Activated naive CD8-positive, alpha-beta T cell (primary cell): ENCODE results near the gene CALB2.

Source experiments
- H3K27ac Mint-ChIP-seq: one replicate; pipeline ENCODE4 v1.8.0; 2021; ENCODE audit warnings: mixed read lengths
- H3K27me3 Mint-ChIP-seq: one replicate; pipeline ENCODE4 v1.8.0; 2021; ENCODE audit warnings: mixed read lengths
- H3K36me3 Mint-ChIP-seq: one replicate; pipeline ENCODE4 v1.8.0; 2021; ENCODE audit warnings: mixed read lengths
- H3K4me1 Mint-ChIP-seq: one replicate; pipeline ENCODE4 v1.8.0; 2021; ENCODE audit warnings: low read depth, mixed read lengths
- H3K4me3 Mint-ChIP-seq: one replicate; pipeline ENCODE4 v1.8.0; 2021; ENCODE audit warnings: mild to moderate bottlenecking, mixed read lengths
- H3K9me3 Mint-ChIP-seq: one replicate; pipeline ENCODE4 v1.8.0; 2021; ENCODE audit warnings: low read depth, mixed read lengths

Gene CALB2

DNA sequence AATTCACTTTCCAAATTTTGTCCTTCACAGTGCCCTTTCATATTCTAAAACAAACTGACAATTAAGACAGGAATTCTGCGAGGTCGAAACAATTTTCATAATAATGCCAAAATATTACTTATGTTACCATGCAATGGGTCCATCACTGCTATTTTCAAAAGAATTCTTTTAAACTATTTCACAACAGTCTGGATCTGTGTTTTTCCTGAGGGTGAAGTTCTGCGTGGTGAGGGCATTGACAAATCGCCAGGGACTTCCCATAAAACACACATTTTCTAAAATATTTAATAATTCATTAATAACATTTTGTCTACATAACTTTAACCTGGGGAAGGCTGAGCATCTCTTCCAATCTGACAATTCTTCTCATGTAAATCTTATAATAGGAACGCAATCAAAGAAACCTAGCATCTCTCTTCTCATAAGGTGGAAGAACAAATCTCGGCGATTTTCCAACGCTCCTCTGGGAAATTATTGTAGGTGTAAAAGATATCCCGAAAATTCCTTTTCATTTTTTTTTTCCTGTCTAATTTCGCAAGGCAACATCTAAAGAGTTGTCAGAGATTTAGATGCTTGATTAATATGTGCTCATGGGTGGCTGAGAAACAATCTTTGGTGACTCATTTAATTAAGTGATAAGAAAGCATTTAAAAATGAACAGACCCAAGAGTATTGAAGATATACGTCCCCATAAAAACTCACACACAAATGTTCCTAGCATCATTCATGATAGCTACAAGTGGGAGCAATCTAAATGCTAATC is 41.5 kb downstream of the CALB2 start:
- Mint-ChIP-seq H3K9me3 (no peaks in the 10 kb centered on the region), H3K27ac (no peak overlapping the region), H3K36me3 (no peaks in the 10 kb centered on the region), H3K4me1 (no peaks in the 10 kb centered on the region), H3K27me3 (peaks cover 7% of the 10 kb centered on the region), H3K4me3 (no peak overlapping the region)

DNA sequence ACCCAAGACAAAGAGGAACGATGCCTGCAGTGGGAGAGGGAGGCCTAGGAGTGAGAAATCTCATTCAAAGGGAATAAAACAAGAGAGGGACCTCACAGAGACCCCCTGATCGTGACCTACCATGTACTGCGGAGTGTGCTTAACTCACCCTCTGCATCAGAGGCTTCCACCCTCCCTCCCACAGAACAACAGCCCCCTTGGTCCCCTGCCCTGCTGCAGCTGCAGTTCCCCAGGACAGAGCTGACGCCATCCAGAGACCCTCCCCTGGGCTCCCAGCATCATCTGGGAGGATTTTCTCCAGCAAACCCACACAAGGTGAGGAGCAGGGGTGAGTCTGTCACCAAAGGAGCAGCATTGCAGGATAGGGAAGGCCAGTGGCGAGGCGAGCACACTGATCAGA is 43.5 kb downstream of the CALB2 start:
- Mint-ChIP-seq H3K27ac (no peak overlapping the region), H3K36me3 (no peaks in the 10 kb centered on the region), H3K4me3 (no peak overlapping the region), H3K27me3 (peaks cover 7% of the 10 kb centered on the region), H3K4me1 (peaks cover 6% of the 10 kb centered on the region), H3K9me3 (no peaks in the 10 kb centered on the region)

GRCh38 chr16:71402674-71403073 is 44.2 kb downstream of the CALB2 start:
- no peak overlapping the region for H3K27ac Mint-ChIP-seq
- peaks cover 6% of the 10 kb centered on the region for H3K4me1 Mint-ChIP-seq
- H3K4me3 Mint-ChIP-seq, result no peak overlapping the region
- no peaks in the 10 kb centered on the region for H3K36me3 Mint-ChIP-seq
- peaks cover 8% of the 10 kb centered on the region for H3K27me3 Mint-ChIP-seq
- no peaks in the 10 kb centered on the region for H3K9me3 Mint-ChIP-seq

DNA sequence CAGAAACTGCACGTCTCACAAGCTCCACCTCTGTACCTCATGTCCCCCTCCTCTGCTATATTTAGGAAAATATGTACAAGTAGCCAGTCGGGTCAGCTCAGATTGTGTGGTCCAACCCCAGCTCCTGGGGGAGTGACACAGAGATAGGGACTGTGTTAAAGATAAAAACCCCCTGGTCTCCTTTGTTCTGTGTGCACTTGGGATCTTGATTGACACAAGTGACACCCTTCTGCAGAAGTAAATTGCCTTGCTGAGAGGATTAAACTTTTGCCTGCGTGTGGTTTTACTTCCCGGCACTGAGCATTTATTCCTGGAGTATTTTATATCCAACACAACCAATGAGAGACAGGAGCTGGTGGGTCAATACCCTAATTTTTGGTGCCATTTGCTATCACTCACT is 45.8 kb downstream of the CALB2 start:
- peaks cover 9% of the 10 kb centered on the region for H3K4me1 Mint-ChIP-seq
- H3K9me3 Mint-ChIP-seq, result no peaks in the 10 kb centered on the region
- H3K36me3 Mint-ChIP-seq, result no peaks in the 10 kb centered on the region
- H3K27me3 Mint-ChIP-seq, result peaks cover 10% of the 10 kb centered on the region
- H3K27ac Mint-ChIP-seq, result no peak overlapping the region
- no peak overlapping the region for H3K4me3 Mint-ChIP-seq

GRCh38 chr16:71406316-71406715 is 47.8 kb downstream of the CALB2 start:
- H3K4me3 Mint-ChIP-seq, result no peak overlapping the region
- H3K27ac Mint-ChIP-seq, result no peak overlapping the region
- peaks cover 12% of the 10 kb centered on the region for H3K27me3 Mint-ChIP-seq
- H3K9me3 Mint-ChIP-seq, result no peaks in the 10 kb centered on the region
- H3K36me3 Mint-ChIP-seq, result no peaks in the 10 kb centered on the region
- peaks cover 9% of the 10 kb centered on the region for H3K4me1 Mint-ChIP-seq

DNA sequence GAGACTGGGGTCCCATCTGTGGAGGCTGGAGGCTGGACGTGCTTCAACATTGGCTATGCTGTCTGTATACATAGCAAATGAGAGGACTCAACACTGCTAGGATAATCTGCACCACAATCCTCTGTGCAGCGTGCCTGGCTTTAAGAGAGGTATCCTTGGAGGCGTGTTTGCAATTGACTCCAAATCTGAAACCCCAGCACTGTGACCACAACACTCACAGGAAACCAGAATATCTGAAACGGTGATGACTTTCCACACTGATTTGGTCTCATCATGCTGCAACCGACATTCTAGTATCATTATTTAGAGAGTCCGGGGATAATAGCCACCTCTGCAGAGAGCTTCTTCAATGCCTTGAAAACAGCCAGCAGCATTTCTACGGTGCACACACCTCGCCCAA is 48.2 kb downstream of the CALB2 start:
- Mint-ChIP-seq H3K27me3 (peaks cover 10% of the 10 kb centered on the region), H3K4me1 (peaks cover 9% of the 10 kb centered on the region), H3K9me3 (no peaks in the 10 kb centered on the region), H3K27ac (no peak overlapping the region), H3K36me3 (no peaks in the 10 kb centered on the region), H3K4me3 (no peak overlapping the region)

DNA sequence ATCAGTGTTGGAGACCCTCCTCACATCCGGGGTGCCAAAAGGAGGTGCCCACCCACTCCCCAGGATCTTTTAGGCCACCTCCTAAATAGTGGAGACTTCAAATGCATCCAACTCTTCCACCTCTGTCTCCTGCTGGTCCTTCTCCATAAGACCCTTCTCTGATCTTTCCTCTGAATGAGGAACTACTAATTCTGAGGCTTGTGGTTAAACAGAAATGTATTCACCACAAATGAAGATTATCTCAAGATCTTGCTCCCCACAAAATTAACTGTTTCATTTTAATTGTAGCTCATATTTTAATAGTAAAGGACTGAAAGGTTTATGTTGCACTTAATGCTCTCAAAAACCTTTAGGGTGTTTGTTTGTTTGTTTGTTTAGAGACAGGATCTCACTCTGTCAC is 49.2 kb downstream of the CALB2 start:
- H3K27me3 Mint-ChIP-seq, result peaks cover 11% of the 10 kb centered on the region
- no peak overlapping the region for H3K4me3 Mint-ChIP-seq
- peaks cover 9% of the 10 kb centered on the region for H3K4me1 Mint-ChIP-seq

GRCh38 chr16:71408536-71408935 is 50.0 kb downstream of the CALB2 start:
- H3K27me3 Mint-ChIP-seq, result peaks cover 14% of the 10 kb centered on the region
- no peaks in the 10 kb centered on the region for H3K36me3 Mint-ChIP-seq
- no peak overlapping the region for H3K27ac Mint-ChIP-seq
- H3K9me3 Mint-ChIP-seq, result no peaks in the 10 kb centered on the region
- H3K4me1 Mint-ChIP-seq, result peaks cover 11% of the 10 kb centered on the region
- H3K4me3 Mint-ChIP-seq, result no peak overlapping the region

More for the DNA sequence above, 49.2 kb downstream of the CALB2 start:
- Mint-ChIP-seq H3K27ac (no peak overlapping the region), H3K36me3 (no peaks in the 10 kb centered on the region), H3K9me3 (no peaks in the 10 kb centered on the region)

DNA sequence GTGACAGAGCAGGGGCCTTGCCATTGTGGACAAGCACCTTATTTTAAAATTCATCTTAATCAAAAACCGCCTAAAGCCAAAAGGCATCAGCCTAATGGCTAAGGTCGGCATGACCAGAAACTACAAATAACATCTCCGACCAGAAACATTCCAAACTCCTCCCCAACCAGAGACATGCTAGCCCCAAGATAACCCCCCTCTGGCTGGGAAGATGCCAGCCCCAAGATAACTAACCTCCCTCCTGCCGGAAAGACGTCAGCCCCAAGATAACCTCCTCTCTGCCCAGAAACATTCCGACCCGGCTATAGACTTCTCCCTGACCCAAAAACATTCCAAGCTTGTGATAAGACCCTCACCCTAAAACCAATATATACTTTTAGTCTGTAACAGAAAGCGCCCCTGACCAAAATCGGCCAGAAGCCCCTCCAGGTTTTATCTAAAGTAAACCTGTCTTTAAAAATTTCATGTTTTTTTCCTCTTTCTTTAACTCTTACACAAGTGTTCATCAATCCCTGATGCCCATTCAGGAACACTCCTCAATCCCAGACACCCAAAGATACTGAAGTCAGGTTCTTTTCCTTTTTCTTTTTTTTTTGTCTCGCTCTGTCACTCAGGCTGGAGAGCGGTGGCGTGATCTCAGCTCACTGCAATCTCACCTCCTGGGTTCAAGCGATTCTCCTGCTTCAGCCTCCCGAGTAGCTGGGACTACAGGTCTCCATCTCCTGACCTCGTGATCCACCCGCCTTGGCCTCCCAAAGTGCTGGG is 50.7 kb downstream of the CALB2 start:
- no peaks in the 10 kb centered on the region for H3K36me3 Mint-ChIP-seq
- H3K9me3 Mint-ChIP-seq, result no peaks in the 10 kb centered on the region
- no peak overlapping the region for H3K27ac Mint-ChIP-seq
- no peak overlapping the region for H3K4me3 Mint-ChIP-seq
- H3K4me1 Mint-ChIP-seq, result peaks cover 11% of the 10 kb centered on the region
- H3K27me3 Mint-ChIP-seq, result peaks cover 13% of the 10 kb centered on the region

DNA sequence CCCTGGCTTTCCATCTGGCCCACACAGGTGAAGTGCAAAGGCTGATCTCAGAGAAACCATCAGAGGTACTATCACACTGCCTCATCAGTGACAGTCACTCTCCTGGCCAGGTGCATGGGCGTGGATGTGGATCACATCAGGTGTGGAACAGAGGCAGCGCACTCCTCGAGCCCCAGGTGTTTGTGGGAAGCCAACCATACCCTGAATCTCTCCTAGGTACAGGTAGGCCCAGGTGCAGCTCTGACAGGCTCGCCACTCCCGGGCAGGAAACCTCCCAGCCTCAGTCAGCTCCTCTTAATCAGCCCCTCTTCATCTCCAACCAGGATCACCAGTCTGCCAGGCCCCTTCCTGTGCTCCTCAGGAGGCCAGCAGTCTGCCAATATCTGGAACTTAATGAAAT is 51.6 kb downstream of the CALB2 start:
- H3K27me3 Mint-ChIP-seq, result peaks cover 8% of the 10 kb centered on the region

GRCh38 chr16:71412270-71413160 is 54.0 kb downstream of the CALB2 start:
- H3K27me3 Mint-ChIP-seq, result peaks cover 15% of the 10 kb centered on the region
- no peak overlapping the region for H3K4me3 Mint-ChIP-seq
- H3K4me1 Mint-ChIP-seq, result peaks cover 5% of the 10 kb centered on the region
- no peaks in the 10 kb centered on the region for H3K36me3 Mint-ChIP-seq
- no peak overlapping the region for H3K27ac Mint-ChIP-seq
- H3K9me3 Mint-ChIP-seq, result no peaks in the 10 kb centered on the region

More for the DNA sequence above, 51.6 kb downstream of the CALB2 start:
- Mint-ChIP-seq H3K4me3 (no peak overlapping the region), H3K27ac (no peak overlapping the region), H3K36me3 (no peaks in the 10 kb centered on the region), H3K9me3 (no peaks in the 10 kb centered on the region), H3K4me1 (peaks cover 11% of the 10 kb centered on the region)

DNA sequence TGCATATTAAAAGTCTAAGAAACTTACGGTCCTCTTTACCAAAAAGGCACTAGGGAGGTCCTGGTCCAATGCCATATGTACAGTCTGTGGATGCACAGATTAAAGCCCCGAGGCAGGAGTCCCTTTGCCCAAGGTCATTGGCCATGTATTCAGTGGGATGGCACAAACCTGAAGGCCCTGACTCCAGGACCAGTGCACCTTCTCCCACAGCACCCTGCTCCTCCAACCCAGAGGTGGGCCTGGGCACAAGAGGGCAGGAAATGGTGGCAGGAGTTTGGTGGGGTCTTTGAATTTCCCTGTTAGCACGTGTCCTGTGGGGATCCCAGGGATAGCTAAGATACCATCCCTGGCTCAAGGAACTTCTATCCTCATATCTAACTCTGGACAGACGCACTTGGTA is 54.8 kb downstream of the CALB2 start:
- H3K27me3 Mint-ChIP-seq, result peaks cover 12% of the 10 kb centered on the region
- H3K9me3 Mint-ChIP-seq, result no peaks in the 10 kb centered on the region
- H3K4me1 Mint-ChIP-seq, result peaks cover 2% of the 10 kb centered on the region
- no peak overlapping the region for H3K4me3 Mint-ChIP-seq
- H3K27ac Mint-ChIP-seq, result no peak overlapping the region
- H3K36me3 Mint-ChIP-seq, result no peaks in the 10 kb centered on the region

DNA sequence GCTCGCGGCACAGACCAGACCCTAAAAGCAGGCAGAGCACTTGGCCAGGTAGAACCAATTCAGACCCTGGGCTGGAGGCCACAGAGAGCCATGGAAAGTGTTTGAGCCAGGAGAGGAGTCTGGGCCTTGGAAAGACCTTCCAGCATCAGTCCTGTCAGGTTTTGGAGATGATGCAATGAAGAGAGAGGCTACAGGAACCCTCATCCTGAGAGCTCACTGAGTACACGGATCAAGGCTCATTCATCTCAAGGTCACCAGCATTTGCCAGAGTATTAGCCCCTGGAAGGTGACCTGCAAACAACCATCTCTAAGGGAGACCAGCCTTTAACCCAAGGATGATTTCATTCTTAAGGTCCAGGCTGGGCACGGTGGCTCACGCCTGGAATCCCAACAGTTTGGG is 55.5 kb downstream of the CALB2 start:
- no peak overlapping the region for H3K4me3 Mint-ChIP-seq
- peaks cover 2% of the 10 kb centered on the region for H3K4me1 Mint-ChIP-seq
- peaks cover 12% of the 10 kb centered on the region for H3K27me3 Mint-ChIP-seq
- no peaks in the 10 kb centered on the region for H3K36me3 Mint-ChIP-seq
- no peaks in the 10 kb centered on the region for H3K9me3 Mint-ChIP-seq
- H3K27ac Mint-ChIP-seq, result no peak overlapping the region

- no peaks in the 10 kb centered on the region for H3K9me3 Mint-ChIP-seq
- H3K4me3 Mint-ChIP-seq, result no peak overlapping the region
- peaks cover 3% of the 10 kb centered on the region for H3K4me1 Mint-ChIP-seq
- H3K27ac Mint-ChIP-seq, result no peak overlapping the region
- H3K27me3 Mint-ChIP-seq, result peaks cover 15% of the 10 kb centered on the region
- H3K36me3 Mint-ChIP-seq, result no peaks in the 10 kb centered on the region
Measured at GRCh38 chr16:71421911-71422310, 63.4 kb downstream of the CALB2 start.

- H3K27me3 Mint-ChIP-seq, result peaks cover 13% of the 10 kb centered on the region
- peaks cover 5% of the 10 kb centered on the region for H3K4me1 Mint-ChIP-seq
- no peak overlapping the region for H3K4me3 Mint-ChIP-seq
- H3K9me3 Mint-ChIP-seq, result no peaks in the 10 kb centered on the region
- no peaks in the 10 kb centered on the region for H3K36me3 Mint-ChIP-seq
- no peak overlapping the region for H3K27ac Mint-ChIP-seq
Measured at GRCh38 chr16:71423016-71423415, 64.5 kb downstream of the CALB2 start.
